AG10803 (cell line): ENCODE measurements around the gene TMEM43.

ENCODE experiments used
- DNase-seq: peaks from one replicate; pipeline ENCODE4 v3.0.0; 2010; ENCODE audit warnings: low read depth
- H3K4me3 ChIP-seq: 2 replicates; pipeline ENCODE4 v1.5.1; 2011; ENCODE audit warnings: mild to moderate bottlenecking, low read length, control low read depth
- TF ChIP-seq, protein P1 (sequence below): conservative IDR thresholded peaks from 2 replicates; pipeline ENCODE4 v1.5.1; 2011; ENCODE audit warnings: mild to moderate bottlenecking, low read length, control low read depth, inconsistent platforms

Gene TMEM43

GRCh38 chr3:14129296-14129695 lies 4.4 kb downstream of the TMEM43 start:
- TF ChIP-seq, protein P1, sequence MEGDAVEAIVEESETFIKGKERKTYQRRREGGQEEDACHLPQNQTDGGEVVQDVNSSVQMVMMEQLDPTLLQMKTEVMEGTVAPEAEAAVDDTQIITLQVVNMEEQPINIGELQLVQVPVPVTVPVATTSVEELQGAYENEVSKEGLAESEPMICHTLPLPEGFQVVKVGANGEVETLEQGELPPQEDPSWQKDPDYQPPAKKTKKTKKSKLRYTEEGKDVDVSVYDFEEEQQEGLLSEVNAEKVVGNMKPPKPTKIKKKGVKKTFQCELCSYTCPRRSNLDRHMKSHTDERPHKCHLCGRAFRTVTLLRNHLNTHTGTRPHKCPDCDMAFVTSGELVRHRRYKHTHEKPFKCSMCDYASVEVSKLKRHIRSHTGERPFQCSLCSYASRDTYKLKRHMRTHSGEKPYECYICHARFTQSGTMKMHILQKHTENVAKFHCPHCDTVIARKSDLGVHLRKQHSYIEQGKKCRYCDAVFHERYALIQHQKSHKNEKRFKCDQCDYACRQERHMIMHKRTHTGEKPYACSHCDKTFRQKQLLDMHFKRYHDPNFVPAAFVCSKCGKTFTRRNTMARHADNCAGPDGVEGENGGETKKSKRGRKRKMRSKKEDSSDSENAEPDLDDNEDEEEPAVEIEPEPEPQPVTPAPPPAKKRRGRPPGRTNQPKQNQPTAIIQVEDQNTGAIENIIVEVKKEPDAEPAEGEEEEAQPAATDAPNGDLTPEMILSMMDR = no peak
- H3K4me3 ChIP-seq = no peak overlapping the region
- DNase-seq = no peak

- no peak overlapping the region for H3K4me3 ChIP-seq
- no peak for DNase-seq
- TF ChIP-seq, protein P1 = no peak
Observed at GRCh38 chr3:14130230-14130629, 5.4 kb downstream of the TMEM43 start.

- DNase-seq = no peak
- no peak overlapping the region for H3K4me3 ChIP-seq
- TF ChIP-seq, protein P1 = no peak
Observed at GRCh38 chr3:14130707-14131106, 5.9 kb downstream of the TMEM43 start.

DNA sequence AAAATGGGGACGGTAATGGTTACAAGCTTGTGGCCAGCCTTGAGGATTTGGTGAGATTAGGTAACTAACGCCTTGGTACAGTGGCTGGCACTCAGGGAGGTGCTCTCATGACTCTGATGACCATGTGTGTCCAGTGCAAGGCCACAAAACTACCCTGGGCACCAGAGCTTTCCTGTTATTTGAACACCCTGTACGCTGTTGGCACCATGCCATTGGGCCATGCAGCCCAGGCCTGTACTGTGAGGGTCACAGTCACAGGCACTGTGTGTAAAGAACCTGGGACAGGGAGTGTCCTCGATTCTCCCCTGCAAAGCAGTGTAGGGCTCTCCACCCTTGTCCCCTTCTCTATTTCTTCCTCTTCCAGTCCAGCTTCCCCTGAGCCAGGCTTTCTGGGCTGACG lies 6.3 kb downstream of the TMEM43 start:
- TF ChIP-seq, protein P1 = no peak

DNA sequence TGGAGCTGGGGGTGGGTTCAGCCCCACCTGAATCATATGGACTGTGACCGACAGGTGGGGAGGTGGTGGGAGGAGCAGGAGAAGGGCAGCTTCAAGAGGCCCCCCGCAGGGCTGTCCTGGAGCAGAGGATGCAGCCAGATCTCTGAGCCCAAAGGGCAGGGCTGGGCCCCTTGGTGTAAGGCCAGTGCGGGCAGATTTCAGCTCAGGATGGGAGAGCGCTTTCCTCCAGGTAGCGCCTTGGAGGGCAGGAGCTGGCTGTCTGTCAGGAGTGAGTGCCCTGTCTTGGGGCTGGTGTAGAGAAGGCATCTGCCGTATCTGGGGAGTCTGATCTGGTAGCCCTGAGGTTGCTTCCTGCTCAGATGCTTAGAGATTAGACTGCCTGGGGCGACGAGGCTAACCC lies 7.3 kb downstream of the TMEM43 start:
- no peak overlapping the region for H3K4me3 ChIP-seq
- TF ChIP-seq, protein P1 = no peak
- no peak for DNase-seq

More for the DNA sequence above, 6.3 kb downstream of the TMEM43 start:
- H3K4me3 ChIP-seq = no peak overlapping the region
- no peak for DNase-seq

DNA sequence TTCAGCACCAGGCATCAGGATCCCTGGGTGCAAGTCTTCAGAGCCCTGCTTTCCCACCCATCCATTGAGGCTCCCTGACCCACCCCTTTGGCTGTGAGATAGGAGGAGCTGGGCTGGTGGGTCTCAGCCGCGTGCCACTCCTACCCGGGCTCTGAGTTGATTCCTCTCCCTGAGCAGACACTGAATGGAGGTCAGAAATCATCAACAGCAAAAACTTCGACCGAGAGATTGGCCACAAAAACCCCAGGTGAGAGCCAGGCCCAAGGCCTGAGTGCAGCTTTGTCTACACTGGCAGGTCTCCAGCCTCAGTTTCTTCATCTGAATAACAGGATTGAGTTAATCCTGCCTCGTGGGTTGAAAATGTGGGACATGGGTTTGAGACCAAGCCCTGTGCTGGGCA lies 7.8 kb downstream of the TMEM43 start:
- TF ChIP-seq, protein P1 = no peak
- DNase-seq = no peak

GRCh38 chr3:14133188-14133800 lies 8.4 kb downstream of the TMEM43 start:
- TF ChIP-seq, protein P1 = no peak
- H3K4me3 ChIP-seq = no peak overlapping the region
- DNase-seq = peak; percentile 41

More for the DNA sequence above, 7.8 kb downstream of the TMEM43 start:
- no peak overlapping the region for H3K4me3 ChIP-seq
